Endodermal cell (in vitro differentiated cells): Measurements from ENCODE around the gene ZNF816. TPM values are rescaled to one million over a fixed set of nuclear protein-coding genes. Genes with fewer than 3 reads are reported as not detected.

Source experiments
- DNase-seq: peaks from one replicate; pipeline ENCODE4 v3.0.0-alpha.2; 2017
- H3K27ac ChIP-seq: 2 replicates; pipeline ENCODE4 v1.5.1; 2013; ENCODE audit warnings: mild to moderate bottlenecking, low read depth, low read length, moderate library complexity
- H3K27me3 ChIP-seq: 2 replicates; pipeline ENCODE4 v1.6.1; 2013; ENCODE audit warnings: mild to moderate bottlenecking, low read length, moderate library complexity; ENCODE audit not compliant: insufficient read depth, control insufficient read depth, poor library complexity, severe bottlenecking
- H3K36me3 ChIP-seq: 2 replicates; pipeline ENCODE4 v1.7.0; 2013; ENCODE audit warnings: mild to moderate bottlenecking, low read length, moderate library complexity; ENCODE audit not compliant: control insufficient read depth, insufficient read depth
- H3K4me1 ChIP-seq: one replicate; pipeline ENCODE4 v1.7.0; 2013; ENCODE audit warnings: low read length; ENCODE audit not compliant: control insufficient read depth, insufficient read depth
- H3K4me3 ChIP-seq: 2 replicates; pipeline ENCODE4 v1.5.1; 2013; ENCODE audit warnings: mild to moderate bottlenecking, low read length, moderate library complexity
- H3K9ac ChIP-seq: 2 replicates; pipeline ENCODE4 v1.6.1; 2013; ENCODE audit warnings: mild to moderate bottlenecking, low read length, moderate library complexity; ENCODE audit not compliant: poor library complexity, severe bottlenecking; ENCODE audit errors: extremely low read depth
- H3K9me3 ChIP-seq: 2 replicates; pipeline ENCODE4 v1.6.1; 2013; ENCODE audit warnings: mild to moderate bottlenecking, low read length, moderate library complexity; ENCODE audit not compliant: control insufficient read depth
- H3K27ac Mint-ChIP-seq: 2 replicates; pipeline ENCODE4 v1.8.0; 2020; ENCODE audit warnings: mixed read lengths
- H3K27me3 Mint-ChIP-seq: 2 replicates; pipeline ENCODE4 v1.8.0; 2021; ENCODE audit warnings: mild to moderate bottlenecking, mixed read lengths; ENCODE audit not compliant: insufficient read depth
- H3K36me3 Mint-ChIP-seq: 2 replicates; pipeline ENCODE4 v1.8.0; 2020; ENCODE audit warnings: low read depth, mixed read lengths
- H3K4me1 Mint-ChIP-seq: 2 replicates; pipeline ENCODE4 v1.8.0; 2020; ENCODE audit warnings: mixed read lengths
- H3K4me3 Mint-ChIP-seq: 2 replicates; pipeline ENCODE4 v1.8.0; 2020; ENCODE audit warnings: mild to moderate bottlenecking, moderate library complexity, mixed read lengths
- H3K9me3 Mint-ChIP-seq: 2 replicates; pipeline ENCODE4 v1.8.0; 2020; ENCODE audit warnings: mild to moderate bottlenecking, mixed read lengths
- WGBS, 2 experiments: methylation state at CpG; one replicate each; pipeline versions ENCODE4 v1.1.5 to v1.1.7; 2013; ENCODE audit warnings: missing lambda C conversion rate in 2 of 2, mixed read lengths in 1 of 2; ENCODE audit not compliant: insufficient coverage in 1 of 2, insufficient read length in 1 of 2; 5-methylcytosine and 5-hydroxymethylcytosine counted together
- long read RNA-seq, 4 experiments: library from polyadenylated mRNA in 2 of 4; library from RNA in 1 of 4; library from capped mRNA in 1 of 4; stranded (forward) in 3 of 4; unstranded in 1 of 4; transcript quantifications; one replicate each; pipeline ENCODE4 v2.0.0, GENCODE V29; 2020 to 2021; ENCODE audit warnings: inconsistent platforms in 1 of 4
- polyA plus RNA-seq, 2 experiments: library from polyadenylated mRNA; stranded (reverse); fragments of 50-300 nt; gene quantifications; one replicate each; pipeline ENCODE4 v1.2.3, GENCODE V29; 2013
- total RNA-seq, 2 donors: library from RNA; stranded (reverse); fragmentation: NEBNext Ultra II Directional in 1 of 2; extraction: Animal tissue kit (Norgen Biotek cat#: 25700) in 1 of 2; gene quantifications; 2 replicates in 1 of 2; 3 replicates in 1 of 2; pipeline ENCODE4 v1.2.1, GENCODE V29; 2021
- TF ChIP-seq, protein P1 (sequence below): fragments of 200-600 bp; sonication (generic); conservative IDR thresholded peaks from 2 replicates; pipeline ENCODE4 v1.5.0; 2021; ENCODE audit warnings: antibody characterized with exemption, mild to moderate bottlenecking

The ZNF816 gene
- 10 to 100 TPM; 20.7 to 24.8 TPM for total RNA-seq
- 13.4 TPM for polyA plus RNA-seq (2013, experiment 1 of 2)
- 13.3 TPM for polyA plus RNA-seq (2013, experiment 2 of 2)
- long read RNA-seq, experiment 1, partial matches to known transcripts = 1 of 2 reads
- long read RNA-seq, experiment 1, other reads (novel, unspliced or antisense) = 0 of 2 reads
- long read RNA-seq, experiment 2, transcript ZNF816-206 (4 exons, 2,504 nt) = major isoform, 10 of 27 reads
- long read RNA-seq, experiment 2, partial matches to known transcripts = 3 of 27 reads
- long read RNA-seq, experiment 2, other reads (novel, unspliced or antisense) = 5 of 27 reads
- long read RNA-seq, experiment 3, transcript ZNF816-207 (4 exons, 553 nt) = minor isoform, 9 of 53 reads
- long read RNA-seq, experiment 3, transcript ZNF816-206 (4 exons, 2,504 nt) = major isoform, 26 of 53 reads
- long read RNA-seq, experiment 3, partial matches to known transcripts = 1 of 53 reads
- long read RNA-seq, experiment 3, other reads (novel, unspliced or antisense) = 10 of 53 reads
- long read RNA-seq, experiment 4, transcript ZNF816-206 (4 exons, 2,504 nt) = major isoform, 5 of 13 reads
- long read RNA-seq, experiment 4, partial matches to known transcripts = 1 of 13 reads
- long read RNA-seq, experiment 4, other reads (novel, unspliced or antisense) = 3 of 13 reads

DNA sequence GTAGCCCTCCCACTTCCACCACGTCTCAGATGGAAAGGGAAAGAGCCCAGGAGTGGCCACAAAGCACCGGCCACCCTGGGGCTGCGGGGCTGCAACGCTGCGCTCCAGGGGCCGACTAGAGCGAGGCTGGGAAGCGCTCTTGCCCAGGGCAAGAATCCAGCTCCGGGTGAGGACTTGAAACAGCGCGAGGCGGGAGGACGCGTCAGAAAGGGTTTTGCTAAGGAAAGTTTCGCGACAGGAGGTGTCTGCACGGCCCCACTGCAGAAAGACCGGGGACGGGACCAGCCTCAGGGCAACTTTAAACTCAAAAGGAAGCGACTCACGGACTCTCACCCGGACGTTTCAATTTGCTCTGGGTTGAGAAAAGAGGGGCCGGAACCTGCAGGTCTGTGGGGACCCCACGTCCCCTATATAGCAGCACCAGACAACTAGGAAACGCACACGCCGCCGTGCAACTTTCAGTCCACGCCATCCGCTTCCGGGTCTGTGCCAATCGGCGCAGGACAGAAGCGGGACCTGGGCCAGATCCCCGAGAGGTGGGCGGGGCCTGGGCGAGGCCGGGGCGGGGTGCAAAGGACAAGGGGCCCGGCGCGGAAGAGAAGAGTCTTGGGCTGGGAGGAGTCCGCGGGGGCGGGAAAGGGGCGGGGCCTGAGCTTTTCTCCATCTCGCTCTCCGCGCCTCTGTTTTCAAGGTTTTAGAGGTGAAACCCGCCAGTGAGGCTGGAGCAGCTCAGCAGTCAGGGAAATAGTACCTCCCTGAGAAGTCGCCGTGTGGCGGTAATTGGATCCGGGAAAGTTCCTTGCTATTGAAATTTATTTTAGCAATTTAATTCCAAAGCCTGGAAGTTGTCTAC lies at the start of gene ZNF816:
Gene ZNF816, minus strand, starts transcription at position 488 of the 853 bp plus-strand sequence. CDS start 6,792 bp downstream, outside the sequence.
- Mint-ChIP-seq H3K4me1 (peaks cover 23% of the 10 kb centered on the region), H3K9me3 (peaks cover 50% of the 10 kb centered on the region), H3K4me3 (peak within 1 kb of the TSS; percentile 87), H3K36me3 (peaks cover 51% of the 10 kb centered on the region), H3K27ac (peak within 1 kb of the TSS; percentile 93), H3K27me3 (no peaks in the 10 kb centered on the region)
- Histone ChIP-seq H3K9ac (peak within 1 kb of the TSS; percentile 88), H3K4me3 (peak within 1 kb of the TSS; percentile 88), H3K27me3 (no peaks in the 10 kb centered on the region), H3K36me3 (peaks cover 37% of the 10 kb centered on the region), H3K27ac (peak within 1 kb of the TSS; percentile 19), H3K9me3 (peaks cover 56% of the 10 kb centered on the region), H3K4me1 (no peaks in the 10 kb centered on the region)
- peak; percentile 100 for DNase-seq
- 0 to 1% methylated on average over 36 to 55 of the region's 55 CpGs for WGBS, 2 experiments
- TF ChIP-seq, protein P1, sequence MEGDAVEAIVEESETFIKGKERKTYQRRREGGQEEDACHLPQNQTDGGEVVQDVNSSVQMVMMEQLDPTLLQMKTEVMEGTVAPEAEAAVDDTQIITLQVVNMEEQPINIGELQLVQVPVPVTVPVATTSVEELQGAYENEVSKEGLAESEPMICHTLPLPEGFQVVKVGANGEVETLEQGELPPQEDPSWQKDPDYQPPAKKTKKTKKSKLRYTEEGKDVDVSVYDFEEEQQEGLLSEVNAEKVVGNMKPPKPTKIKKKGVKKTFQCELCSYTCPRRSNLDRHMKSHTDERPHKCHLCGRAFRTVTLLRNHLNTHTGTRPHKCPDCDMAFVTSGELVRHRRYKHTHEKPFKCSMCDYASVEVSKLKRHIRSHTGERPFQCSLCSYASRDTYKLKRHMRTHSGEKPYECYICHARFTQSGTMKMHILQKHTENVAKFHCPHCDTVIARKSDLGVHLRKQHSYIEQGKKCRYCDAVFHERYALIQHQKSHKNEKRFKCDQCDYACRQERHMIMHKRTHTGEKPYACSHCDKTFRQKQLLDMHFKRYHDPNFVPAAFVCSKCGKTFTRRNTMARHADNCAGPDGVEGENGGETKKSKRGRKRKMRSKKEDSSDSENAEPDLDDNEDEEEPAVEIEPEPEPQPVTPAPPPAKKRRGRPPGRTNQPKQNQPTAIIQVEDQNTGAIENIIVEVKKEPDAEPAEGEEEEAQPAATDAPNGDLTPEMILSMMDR = no peak

DNA sequence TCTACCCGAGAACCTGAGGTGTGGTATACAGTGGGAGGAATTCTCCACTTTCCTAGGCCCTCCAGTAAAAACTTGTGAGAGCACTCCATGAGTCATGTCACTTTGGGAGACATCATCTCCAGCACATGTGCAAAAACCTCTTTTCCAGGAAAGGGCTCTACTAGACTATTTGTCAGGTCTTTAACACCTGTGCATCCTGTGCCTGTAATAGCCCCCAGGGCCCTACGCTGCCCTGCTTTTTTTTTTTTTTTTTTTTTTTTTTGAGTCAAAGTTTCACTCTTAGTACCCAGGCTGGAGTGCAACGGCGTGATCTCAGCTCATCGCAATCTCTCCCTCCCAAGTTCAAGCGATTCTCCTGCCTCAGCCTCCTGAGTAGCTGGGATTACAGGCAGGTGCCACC lies 49.3 kb upstream of the ZNF816 start:
- Mint-ChIP-seq H3K36me3 (peaks cover 3% of the 10 kb centered on the region), H3K4me1 (peaks cover 33% of the 10 kb centered on the region), H3K27me3 (peaks cover 7% of the 10 kb centered on the region), H3K4me3 (no peak overlapping the region), H3K27ac (no peak overlapping the region), H3K9me3 (no peaks in the 10 kb centered on the region)
- TF ChIP-seq, protein P1 = no peak
- H3K4me1 ChIP-seq = no peaks in the 10 kb centered on the region
- H3K27me3 ChIP-seq = no peaks in the 10 kb centered on the region
- WGBS, 2 experiments = 83 to 93% methylated on average over 5 to 6 of the region's 6 CpGs
- H3K9me3 ChIP-seq = peaks cover 10% of the 10 kb centered on the region
- H3K9ac ChIP-seq = no peak overlapping the region
- no peak overlapping the region for H3K4me3 ChIP-seq
- no peak for DNase-seq
- H3K36me3 ChIP-seq = no peaks in the 10 kb centered on the region
- no peak overlapping the region for H3K27ac ChIP-seq

DNA sequence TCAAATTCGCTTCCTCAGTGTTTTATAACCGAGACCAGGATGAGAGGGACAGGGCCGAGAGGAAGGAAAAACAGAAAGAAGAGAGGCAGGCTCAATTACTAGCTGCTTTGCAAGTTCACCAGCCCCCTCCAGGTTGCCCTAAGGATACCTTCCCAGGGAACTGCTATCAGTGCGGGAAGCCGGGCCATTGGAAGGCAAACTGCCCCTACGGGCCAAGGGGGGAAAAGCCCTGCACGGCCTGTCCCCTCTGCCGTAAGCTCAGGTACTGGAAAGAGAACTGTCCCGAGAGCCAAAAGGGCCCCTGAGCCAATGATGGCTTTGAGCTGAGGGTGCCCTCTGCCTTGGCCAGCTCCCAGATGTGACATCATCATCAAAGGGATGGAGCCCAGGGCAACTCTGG lies 47.8 kb upstream of the ZNF816 start:
- H3K4me3 ChIP-seq = no peak overlapping the region
- DNase-seq = peak; percentile 86
- no peak overlapping the region for H3K9ac ChIP-seq
- no peaks in the 10 kb centered on the region for H3K36me3 ChIP-seq
- H3K27me3 Mint-ChIP-seq = peaks cover 7% of the 10 kb centered on the region
- H3K27ac ChIP-seq = no peak overlapping the region
- peaks cover 3% of the 10 kb centered on the region for H3K36me3 Mint-ChIP-seq
- H3K9me3 Mint-ChIP-seq = no peaks in the 10 kb centered on the region
- peaks cover 10% of the 10 kb centered on the region for H3K9me3 ChIP-seq
- H3K27me3 ChIP-seq = no peaks in the 10 kb centered on the region
- no peaks in the 10 kb centered on the region for H3K4me1 ChIP-seq
- no peak overlapping the region for H3K4me3 Mint-ChIP-seq
- 78 to 84% methylated on average over 8 to 9 of the region's 9 CpGs for WGBS, 2 experiments
- H3K27ac Mint-ChIP-seq = no peak overlapping the region
- H3K4me1 Mint-ChIP-seq = peaks cover 32% of the 10 kb centered on the region
- TF ChIP-seq, protein P1 = peak; percentile 73
